HG03571 (cell line): Measurements from ENCODE around the gene AUTS2.

ENCODE experiments used
- ATAC-seq: cut with Tn5 transposase; IDR thresholded peaks from one replicate; pipeline ENCODE4 v1.9.1; 2021; ENCODE audit not compliant: unreplicated experiment

Gene AUTS2

DNA sequence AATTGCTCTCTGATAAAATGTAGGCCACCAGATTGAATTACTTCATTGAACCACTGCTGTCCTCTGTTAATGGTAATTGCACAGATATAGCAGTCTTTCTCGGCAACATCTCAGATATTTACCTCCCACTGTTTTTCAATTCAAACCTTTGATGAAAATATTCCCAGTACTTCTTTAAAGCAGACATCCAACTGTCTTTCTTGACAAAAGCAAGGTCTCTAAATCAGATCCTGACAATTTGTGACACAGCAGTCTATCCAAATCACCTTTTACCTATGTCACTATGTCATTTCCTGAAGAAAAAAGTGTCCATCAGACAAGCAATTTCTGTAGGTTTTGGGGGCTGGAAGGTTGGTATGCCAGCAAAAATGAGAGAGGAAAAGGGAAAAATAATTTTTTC, 555.7 kb downstream of the AUTS2 start:
- ATAC-seq, result no peak

DNA sequence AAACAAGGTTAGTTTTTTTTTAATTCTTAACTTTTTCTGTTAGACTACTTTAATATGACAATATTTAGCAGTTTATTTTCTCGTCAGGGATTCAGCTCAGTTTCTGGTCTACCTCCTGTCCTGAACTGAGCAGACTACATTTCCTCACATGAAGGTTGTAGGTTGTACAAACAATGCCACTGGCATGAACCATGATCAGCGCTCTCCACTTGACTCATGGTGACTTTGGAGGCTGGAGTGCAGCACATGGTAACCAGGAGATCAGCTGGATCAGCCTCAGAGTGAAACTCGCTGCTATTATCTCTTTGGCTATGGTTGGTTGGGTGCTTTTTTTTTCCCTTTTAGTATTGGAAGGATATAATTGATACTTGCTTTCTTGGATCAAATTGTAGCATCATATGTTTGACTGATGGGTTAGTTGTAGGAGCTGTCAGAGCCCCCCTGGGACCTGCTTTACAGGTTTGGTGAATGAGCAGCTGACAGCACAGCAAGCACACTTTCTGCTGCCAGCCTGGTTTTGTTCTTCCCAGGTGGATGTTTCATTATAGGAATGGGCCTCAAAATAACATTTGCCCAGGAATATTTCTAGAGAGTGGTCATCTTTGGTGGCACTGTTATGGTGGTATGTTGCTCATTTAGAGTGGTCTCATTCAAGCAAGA, 556.4 kb downstream of the AUTS2 start:
- no peak for ATAC-seq

GRCh38 chr7:70156057-70156456, 557.8 kb downstream of the AUTS2 start:
- no peak for ATAC-seq

GRCh38 chr7:70159121-70159520, 560.8 kb downstream of the AUTS2 start:
- no peak for ATAC-seq

GRCh38 chr7:70165477-70166170, 567.3 kb downstream of the AUTS2 start:
- ATAC-seq, result no peak

- ATAC-seq, result no peak
Measured at GRCh38 chr7:70171369-70171920, 573.2 kb downstream of the AUTS2 start.

- ATAC-seq, result no peak
Measured at GRCh38 chr7:70177166-70177565, 578.9 kb downstream of the AUTS2 start.

GRCh38 chr7:70178211-70178610, 579.9 kb downstream of the AUTS2 start:
- no peak for ATAC-seq

- ATAC-seq, result no peak
Measured at GRCh38 chr7:70178787-70179186, 580.5 kb downstream of the AUTS2 start.

DNA sequence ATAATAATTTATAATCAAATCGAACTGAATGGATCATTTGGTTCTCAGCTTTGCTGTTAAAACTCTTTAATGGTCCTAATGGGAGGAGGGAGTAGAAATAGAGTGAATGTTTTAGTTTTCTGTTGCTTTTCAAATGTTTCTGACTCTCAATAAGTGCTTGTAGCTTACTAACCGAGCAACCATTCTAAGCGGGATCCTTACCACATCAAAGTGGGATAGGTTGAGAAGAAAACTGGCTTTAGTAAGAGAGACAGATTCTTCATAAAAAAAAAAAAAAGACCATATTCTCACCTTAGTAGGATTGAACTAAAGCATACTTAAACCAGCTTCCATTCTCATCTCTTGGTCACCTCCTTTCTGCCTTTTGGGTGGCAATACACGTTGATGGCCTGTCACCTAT, 584.2 kb downstream of the AUTS2 start:
- ATAC-seq, result no peak

DNA sequence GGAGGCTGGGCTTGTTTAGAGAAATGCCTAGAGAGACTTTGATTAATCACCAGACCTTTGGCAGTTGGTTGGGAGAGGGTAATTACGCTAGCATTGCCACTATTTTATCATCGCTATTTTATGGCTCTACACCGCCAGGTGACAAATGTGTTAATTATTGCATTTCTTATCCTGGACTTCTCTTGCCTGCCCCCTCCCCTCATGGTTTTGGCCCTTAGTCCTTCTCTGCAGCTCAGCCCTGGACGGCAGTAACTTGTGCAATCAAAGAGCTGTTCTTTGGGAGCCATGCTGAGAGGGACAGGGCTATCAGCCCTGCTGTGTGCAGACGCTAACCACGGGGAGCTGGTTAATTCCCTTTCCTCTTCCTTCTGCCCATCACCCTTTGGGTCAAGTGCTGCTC, 585.0 kb downstream of the AUTS2 start:
- ATAC-seq, result no peak

GRCh38 chr7:70188901-70189650, 590.8 kb downstream of the AUTS2 start:
- ATAC-seq, result no peak

GRCh38 chr7:70189776-70190175, 591.5 kb downstream of the AUTS2 start:
- no peak for ATAC-seq

- ATAC-seq, result no peak
Measured at GRCh38 chr7:70190281-70190680, 592.0 kb downstream of the AUTS2 start.

GRCh38 chr7:70193514-70193913, 595.2 kb downstream of the AUTS2 start:
- ATAC-seq, result no peak

DNA sequence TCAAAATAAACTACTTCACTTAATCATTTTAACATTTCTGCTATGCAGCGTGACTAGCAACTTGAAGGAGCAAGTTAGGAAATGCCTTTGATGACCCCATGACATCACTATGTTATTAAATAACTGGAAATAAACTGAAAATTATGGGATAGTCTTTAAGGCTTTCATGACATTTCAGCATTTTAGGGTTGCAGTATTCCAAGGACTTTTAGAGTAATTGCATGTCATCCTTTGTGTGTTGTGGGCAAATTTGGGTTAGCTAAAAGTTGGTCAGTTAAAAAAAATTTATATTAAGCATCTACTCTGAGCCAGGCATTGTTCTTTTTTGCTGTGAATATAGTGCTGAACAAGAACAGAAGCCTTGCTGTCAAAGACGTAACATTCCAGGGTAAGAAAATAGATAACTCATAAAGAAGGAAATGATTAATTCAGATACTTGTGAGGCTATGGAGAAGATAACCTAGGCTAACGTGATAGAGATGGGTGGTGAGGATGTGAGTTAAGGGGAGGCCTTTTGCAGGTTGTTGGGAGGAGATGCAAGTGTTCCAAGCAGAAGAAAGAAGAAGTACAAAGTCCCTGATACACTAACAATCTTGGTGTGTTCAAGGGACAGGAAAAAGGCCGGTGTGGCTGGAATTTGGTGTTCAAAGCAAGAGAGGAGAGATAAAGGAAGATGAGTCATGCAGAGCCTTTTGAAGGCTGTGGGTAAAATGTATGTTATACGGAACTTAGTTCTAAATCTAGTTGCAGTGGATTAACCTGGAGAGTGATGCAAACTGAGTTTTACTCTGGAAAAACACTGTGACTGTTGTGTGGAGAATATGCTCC, 610.2 kb downstream of the AUTS2 start:
- no peak for ATAC-seq

- no peak for ATAC-seq
Measured at GRCh38 chr7:70210200-70210935, 612.1 kb downstream of the AUTS2 start.

DNA sequence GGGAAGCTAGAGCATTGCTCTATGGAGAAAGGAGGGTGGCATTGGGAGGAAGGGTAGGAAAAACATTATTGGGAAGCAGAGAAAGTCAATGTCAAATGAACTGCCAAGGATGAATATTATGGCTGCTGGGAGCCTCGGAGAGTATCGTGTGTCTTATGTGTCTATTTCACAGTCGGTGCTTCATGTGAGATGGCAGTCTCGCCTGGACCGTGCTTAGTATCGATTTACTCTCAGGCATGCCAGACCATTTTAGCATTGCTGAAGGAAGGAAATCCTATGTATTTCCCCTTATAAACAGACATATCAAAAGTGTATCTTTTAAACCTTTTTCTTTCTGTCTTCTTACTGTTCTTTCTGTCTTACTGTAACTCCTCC, 612.6 kb downstream of the AUTS2 start:
- ATAC-seq, result no peak

GRCh38 chr7:70212281-70212680, 614.0 kb downstream of the AUTS2 start:
- no peak for ATAC-seq

GRCh38 chr7:70214071-70214470, 615.8 kb downstream of the AUTS2 start:
- ATAC-seq, result no peak
